SJCRH30 (cell line): ENCODE results near the gene STX3. TPM values are rescaled to one million over a fixed set of nuclear protein-coding genes. Genes with fewer than 3 reads are reported as not detected.

Experiments used
- total RNA-seq: library from RNA; depleted of rRNA; stranded (reverse); fragments of >200 nt; shearing (Covaris generic); gene quantifications from 2 replicates; pipeline ENCODE4 v1.2.3, GENCODE V29; 2014; rRNA removed

Gene STX3
- total RNA-seq, 1 experiment from 2014 or later = 52.6 TPM

Other genes starting within 250 kb of the STX3 start
- gene OR4D9, start 243.8 kb upstream of the STX3 start, total RNA-seq = not detected in 2 replicates
- gene OSBP, start 139.6 kb upstream of the STX3 start, total RNA-seq = 17.2 and 20.0 TPM in 2 replicates
- 27.5 and 31.2 TPM in 2 replicates for gene PATL1, start 86.3 kb upstream of the STX3 start, total RNA-seq
- not detected in 2 replicates for gene OR10V1, start 41.5 kb upstream of the STX3 start, total RNA-seq
- 59.4 and 66.1 TPM in 2 replicates for gene MRPL16, start 55.4 kb downstream of the STX3 start, total RNA-seq
- gene CBLIF, start 90.1 kb downstream of the STX3 start, total RNA-seq = not detected in 2 replicates
- not detected in 2 replicates for gene TCN1, start 111.1 kb downstream of the STX3 start, total RNA-seq
- not detected in 2 replicates for gene OOSP3, start 123.4 kb downstream of the STX3 start, total RNA-seq
- not detected in 2 replicates for gene OOSP1, start 183.1 kb downstream of the STX3 start, total RNA-seq
- not detected in 2 replicates for gene OOSP4A, start 208.7 kb downstream of the STX3 start, total RNA-seq